Hepatocyte (in vitro differentiated cells): ENCODE data around the gene KIF3A. TPM values are rescaled to one million over a fixed set of nuclear protein-coding genes. Genes with fewer than 3 reads are reported as not detected.

ENCODE experiments used
- DNase-seq: peaks from one replicate; pipeline ENCODE4 v3.0.0-alpha.2; 2016; ENCODE audit warnings: low spot score
- H2AFZ ChIP-seq: fragments of 200-600 bp; sonication (generic); 2 replicates; pipeline ENCODE4 v1.6.0; 2016; ENCODE audit warnings: antibody characterized with exemption, mild to moderate bottlenecking
- H3K27ac ChIP-seq: fragments of 200-600 bp; sonication (generic); 2 replicates; pipeline ENCODE4 v1.5.1; 2016; ENCODE audit warnings: mild to moderate bottlenecking
- H3K27me3 ChIP-seq: fragments of 200-600 bp; sonication (generic); 2 replicates; pipeline ENCODE4 v1.6.1; 2016
- H3K36me3 ChIP-seq: fragments of 200-600 bp; sonication (generic); replicated peaks from 2 replicates; pipeline ENCODE4 v1.5.1; 2016; ENCODE audit warnings: low read depth; ENCODE audit not compliant: insufficient read depth
- H3K4me1 ChIP-seq: fragments of 200-600 bp; sonication (generic); 2 replicates; pipeline ENCODE4 v1.5.1; 2016; ENCODE audit warnings: mild to moderate bottlenecking, moderate library complexity; ENCODE audit not compliant: insufficient read depth
- H3K4me2 ChIP-seq: fragments of 200-600 bp; sonication (generic); 2 replicates; pipeline ENCODE4 v1.6.0; 2016
- H3K4me3 ChIP-seq: fragments of 200-600 bp; sonication (generic); 2 replicates; pipeline ENCODE4 v1.5.1; 2016; ENCODE audit warnings: mild to moderate bottlenecking
- H3K79me2 ChIP-seq: fragments of 200-600 bp; sonication (generic); 2 replicates; pipeline ENCODE4 v1.6.0; 2017; ENCODE audit warnings: mild to moderate bottlenecking
- H3K9me2 ChIP-seq: fragments of 200-600 bp; sonication (generic); replicated peaks from 2 replicates; pipeline ENCODE4 v1.6.0; 2017; ENCODE audit warnings: mild to moderate bottlenecking; ENCODE audit not compliant: insufficient read depth
- H3K9me3 ChIP-seq: fragments of 200-600 bp; sonication (generic); 2 replicates; pipeline ENCODE4 v1.5.1; 2016; ENCODE audit warnings: low read depth, mild to moderate bottlenecking
- H4K20me1 ChIP-seq: fragments of 200-600 bp; sonication (generic); 2 replicates; pipeline ENCODE4 v1.6.0; 2016; ENCODE audit warnings: mild to moderate bottlenecking; ENCODE audit not compliant: insufficient read depth, poor library complexity, severe bottlenecking
- EZH2 ChIP-seq: fragments of 200-600 bp; sonication (generic); IDR thresholded peaks from 2 replicates; pipeline ENCODE4 v1.6.1; 2016; ENCODE audit warnings: antibody characterized with exemption, mild to moderate bottlenecking, borderline replicate concordance
- EZH2phosphoT487 ChIP-seq: fragments of 200-600 bp; sonication (generic); IDR thresholded peaks from one replicate; pipeline ENCODE4 v1.6.1; 2018; ENCODE audit warnings: antibody characterized with exemption, mild to moderate bottlenecking, low read depth, moderate library complexity; ENCODE audit not compliant: unreplicated experiment, severe bottlenecking
- WGBS: methylation state at CpG from one replicate; pipeline ENCODE4 v1.1.6; 2016; ENCODE audit warnings: low lambda C conversion rate; ENCODE audit errors: missing lambda C conversion rate; 5-methylcytosine and 5-hydroxymethylcytosine counted together
- polyA plus RNA-seq: library from polyadenylated mRNA; unstranded; fragments of >200 nt; fragmentation: Nextera tagmentation; extraction: Ambion mirVana; gene quantifications from 2 replicates; pipeline ENCODE4 v1.2.1, GENCODE V29; 2016
- total RNA-seq: library from RNA; depleted of rRNA; stranded (reverse); fragments of >200 nt; gene quantifications from 2 replicates; pipeline ENCODE4 v1.2.3, GENCODE V29; 2014
- TF ChIP-seq, protein P1 (sequence below): fragments of 200-600 bp; sonication (generic); IDR thresholded peaks from 2 replicates; pipeline ENCODE4 v1.5.1; 2016; ENCODE audit warnings: antibody characterized with exemption, mild to moderate bottlenecking; ENCODE audit not compliant: poor library complexity

The KIF3A gene
- total and polyA plus RNA-seq, 2 experiments from 2014 or later: 9.2 to 12.6 TPM

DNA sequence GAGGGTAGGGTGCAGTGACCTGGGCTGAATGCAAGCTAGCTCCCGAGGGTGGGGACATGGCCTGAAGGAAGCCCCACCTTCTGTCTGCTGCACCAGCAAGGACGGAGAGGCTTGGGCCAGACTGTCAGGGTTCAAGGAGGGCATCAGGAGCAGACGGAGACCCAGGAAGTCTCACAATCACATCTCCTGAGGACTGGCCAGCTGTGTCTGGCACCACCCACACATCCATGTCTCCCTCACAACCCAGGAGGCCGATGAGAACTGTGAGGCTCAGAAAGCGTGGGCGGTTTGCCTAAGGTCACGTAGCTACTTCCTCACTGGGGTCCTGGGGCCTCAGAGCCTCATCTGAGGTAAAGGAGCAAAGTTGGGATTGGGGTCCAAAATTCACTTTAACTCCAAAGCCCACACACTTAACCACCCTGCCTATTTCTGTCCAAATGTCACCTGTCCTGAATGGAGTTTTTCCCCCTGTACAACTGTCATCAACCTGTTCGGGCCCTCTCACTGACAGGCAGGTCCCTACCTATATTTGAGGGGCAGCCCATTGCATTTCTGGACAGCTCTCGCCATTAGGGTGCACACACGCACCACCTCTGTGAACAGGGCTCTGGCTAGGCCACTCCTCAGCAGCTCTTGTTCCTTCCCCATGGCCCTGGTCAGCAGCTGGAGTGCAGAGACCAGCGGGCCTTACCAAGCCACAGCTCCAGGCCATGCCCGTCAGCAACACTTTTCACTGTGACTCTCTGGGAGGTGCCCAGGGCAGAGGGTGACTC is 75.9 kb downstream of the KIF3A start:
- Histone ChIP-seq H3K27ac (no peak overlapping the region), H2AFZ (no peak overlapping the region), H3K4me3 (no peak overlapping the region), H4K20me1 (no peaks in the 10 kb centered on the region), H3K36me3 (no peaks in the 10 kb centered on the region), H3K9me2 (no peaks in the 10 kb centered on the region), H3K4me2 (no peak overlapping the region), H3K9me3 (no peaks in the 10 kb centered on the region), H3K4me1 (peaks cover 20% of the 10 kb centered on the region), H3K79me2 (no peaks in the 10 kb centered on the region), H3K27me3 (peaks cover 6% of the 10 kb centered on the region)
- WGBS: 86% methylated on average over 12 of the region's 12 CpGs
- no peak for DNase-seq
- TF ChIP-seq, protein P1, sequence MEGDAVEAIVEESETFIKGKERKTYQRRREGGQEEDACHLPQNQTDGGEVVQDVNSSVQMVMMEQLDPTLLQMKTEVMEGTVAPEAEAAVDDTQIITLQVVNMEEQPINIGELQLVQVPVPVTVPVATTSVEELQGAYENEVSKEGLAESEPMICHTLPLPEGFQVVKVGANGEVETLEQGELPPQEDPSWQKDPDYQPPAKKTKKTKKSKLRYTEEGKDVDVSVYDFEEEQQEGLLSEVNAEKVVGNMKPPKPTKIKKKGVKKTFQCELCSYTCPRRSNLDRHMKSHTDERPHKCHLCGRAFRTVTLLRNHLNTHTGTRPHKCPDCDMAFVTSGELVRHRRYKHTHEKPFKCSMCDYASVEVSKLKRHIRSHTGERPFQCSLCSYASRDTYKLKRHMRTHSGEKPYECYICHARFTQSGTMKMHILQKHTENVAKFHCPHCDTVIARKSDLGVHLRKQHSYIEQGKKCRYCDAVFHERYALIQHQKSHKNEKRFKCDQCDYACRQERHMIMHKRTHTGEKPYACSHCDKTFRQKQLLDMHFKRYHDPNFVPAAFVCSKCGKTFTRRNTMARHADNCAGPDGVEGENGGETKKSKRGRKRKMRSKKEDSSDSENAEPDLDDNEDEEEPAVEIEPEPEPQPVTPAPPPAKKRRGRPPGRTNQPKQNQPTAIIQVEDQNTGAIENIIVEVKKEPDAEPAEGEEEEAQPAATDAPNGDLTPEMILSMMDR: no peak
- no peak for TF ChIP-seq EZH2

DNA sequence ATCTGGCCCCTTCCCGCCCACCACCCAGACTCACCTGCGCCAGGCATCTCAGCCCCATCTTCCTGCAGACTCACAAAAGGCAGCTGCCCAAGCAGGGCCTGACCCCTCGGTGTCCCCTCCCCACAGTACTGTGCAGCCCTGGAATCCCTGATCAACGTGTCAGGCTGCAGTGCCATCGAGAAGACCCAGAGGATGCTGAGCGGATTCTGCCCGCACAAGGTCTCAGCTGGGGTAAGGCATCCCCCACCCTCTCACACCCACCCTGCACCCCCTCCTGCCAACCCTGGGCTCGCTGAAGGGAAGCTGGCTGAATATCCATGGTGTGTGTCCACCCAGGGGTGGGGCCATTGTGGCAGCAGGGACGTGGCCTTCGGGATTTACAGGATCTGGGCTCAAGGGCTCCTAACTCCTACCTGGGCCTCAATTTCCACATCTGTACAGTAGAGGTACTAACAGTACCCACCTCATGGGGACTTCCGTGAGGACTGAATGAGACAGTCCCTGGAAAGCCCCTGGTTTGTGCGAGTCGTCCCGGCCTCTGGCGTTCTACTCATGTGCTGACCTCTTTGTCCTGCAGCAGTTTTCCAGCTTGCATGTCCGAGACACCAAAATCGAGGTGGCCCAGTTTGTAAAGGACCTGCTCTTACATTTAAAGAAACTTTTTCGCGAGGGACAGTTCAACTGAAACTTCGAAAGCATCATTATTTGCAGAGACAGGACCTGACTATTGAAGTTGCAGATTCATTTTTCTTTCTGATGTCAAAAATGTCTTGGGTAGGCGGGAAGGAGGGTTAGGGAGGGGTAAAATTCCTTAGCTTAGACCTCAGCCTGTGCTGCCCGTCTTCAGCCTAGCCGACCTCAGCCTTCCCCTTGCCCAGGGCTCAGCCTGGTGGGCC is 77.5 kb downstream of the KIF3A start:
- Histone ChIP-seq H3K36me3 (no peaks in the 10 kb centered on the region), H4K20me1 (no peaks in the 10 kb centered on the region), H3K79me2 (no peaks in the 10 kb centered on the region), H3K4me1 (peaks cover 17% of the 10 kb centered on the region), H2AFZ (no peak overlapping the region), H3K27me3 (peaks cover 16% of the 10 kb centered on the region), H3K4me2 (no peak overlapping the region), H3K9me2 (no peaks in the 10 kb centered on the region), H3K27ac (no peak overlapping the region), H3K9me3 (no peaks in the 10 kb centered on the region), H3K4me3 (no peak overlapping the region)
- DNase-seq: no peak
- 93% methylated on average over 23 of the region's 23 CpGs for WGBS
- TF ChIP-seq EZH2: no peak
- TF ChIP-seq, protein P1: no peak

DNA sequence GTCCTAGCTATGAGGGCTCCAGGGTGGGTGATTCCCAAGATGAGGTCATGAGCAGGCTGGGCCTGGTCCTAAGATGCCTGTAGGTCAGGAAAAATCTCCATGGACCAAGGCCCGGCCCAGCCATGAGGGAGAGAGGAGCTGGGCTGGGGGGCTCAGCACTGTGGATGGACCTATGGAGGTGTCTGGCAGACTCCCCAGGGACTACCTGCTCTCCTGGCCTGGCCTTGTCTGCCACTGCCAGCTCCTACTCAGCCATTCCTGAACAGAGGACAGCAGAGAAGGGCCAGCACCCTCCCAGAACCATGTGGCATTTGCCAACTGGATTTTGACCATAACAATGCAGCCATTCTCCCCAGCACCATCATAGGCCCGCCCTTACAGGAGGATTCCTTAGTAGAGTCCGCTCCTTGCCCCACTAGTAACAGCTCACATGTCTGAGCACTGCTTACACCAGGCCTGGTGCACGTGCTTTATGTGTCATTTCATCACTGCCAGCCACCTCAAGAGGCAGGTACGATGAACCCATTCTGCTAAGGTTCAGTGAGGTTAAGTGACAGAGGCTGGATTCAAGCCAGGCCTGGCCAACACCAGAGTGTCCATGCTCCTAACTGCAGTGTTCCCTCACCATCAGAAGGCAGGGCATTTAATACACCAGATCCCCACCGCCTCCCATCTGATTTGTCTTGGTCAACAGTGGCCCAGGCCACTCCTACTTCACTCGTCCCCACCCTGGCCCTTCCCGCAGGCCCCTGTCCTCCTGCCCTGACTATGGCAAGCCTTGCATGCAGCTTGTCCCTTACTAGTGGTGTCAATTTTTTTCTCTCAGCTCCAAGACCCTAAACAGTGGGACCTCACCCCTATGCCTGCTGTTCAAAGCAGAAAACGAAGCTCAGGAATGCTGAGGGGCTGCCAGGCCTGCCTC is 78.7 kb downstream of the KIF3A start:
- Histone ChIP-seq H3K27me3 (peaks cover 27% of the 10 kb centered on the region), H3K27ac (no peak overlapping the region)

More for the DNA sequence above, 78.7 kb downstream of the KIF3A start:
- Histone ChIP-seq H3K9me2 (no peaks in the 10 kb centered on the region), H3K36me3 (no peaks in the 10 kb centered on the region), H3K4me2 (no peak overlapping the region), H3K4me3 (no peak overlapping the region), H3K79me2 (no peaks in the 10 kb centered on the region), H2AFZ (no peak overlapping the region), H3K9me3 (no peaks in the 10 kb centered on the region), H4K20me1 (no peaks in the 10 kb centered on the region), H3K4me1 (peaks cover 9% of the 10 kb centered on the region)
- TF ChIP-seq EZH2: no peak
- TF ChIP-seq, protein P1: no peak
- TF ChIP-seq EZH2phosphoT487: no peak
- no peak for DNase-seq
- 90% methylated on average over 9 of the region's 9 CpGs for WGBS
